Memory B cell (primary cell): ENCODE measurements around the gene SLC38A10.

ENCODE experiments used
- ATAC-seq: fragments of 150-1000 bp; cut with Tn5 transposase; 2 replicates; pipeline ENCODE4 v1.10.0; 2021; ENCODE audit warnings: low read depth, mild to moderate bottlenecking, moderate library complexity
- DNase-seq, 2 donors: peaks; one replicate each; pipeline ENCODE4 v3.0.0; 2022; ENCODE audit warnings: low spot score in 2 of 2
- H3K27ac Mint-ChIP-seq: one replicate; pipeline ENCODE4 v1.8.0; 2022; ENCODE audit warnings: mild to moderate bottlenecking, moderate library complexity, mixed read lengths
- H3K27me3 Mint-ChIP-seq: one replicate; pipeline ENCODE4 v1.8.0; 2022; ENCODE audit warnings: mixed read lengths
- H3K36me3 Mint-ChIP-seq: one replicate; pipeline ENCODE4 v1.8.0; 2022; ENCODE audit warnings: mild to moderate bottlenecking, mixed read lengths
- H3K4me1 Mint-ChIP-seq: one replicate; pipeline ENCODE4 v1.8.0; 2022; ENCODE audit warnings: mixed read lengths
- H3K4me3 Mint-ChIP-seq: one replicate; pipeline ENCODE4 v1.8.0; 2022; ENCODE audit warnings: mild to moderate bottlenecking, moderate library complexity, mixed read lengths
- H3K9me3 Mint-ChIP-seq: one replicate; pipeline ENCODE4 v1.8.0; 2022; ENCODE audit warnings: mixed read lengths

The SLC38A10 gene

GRCh38 chr17:81259058-81259605 is 36.0 kb downstream of the SLC38A10 start:
- ATAC-seq: no peak
- no peaks in the 10 kb centered on the region for H3K36me3 Mint-ChIP-seq
- no peaks in the 10 kb centered on the region for H3K27me3 Mint-ChIP-seq
- H3K4me3 Mint-ChIP-seq: no peak overlapping the region
- no peaks in the 10 kb centered on the region for H3K9me3 Mint-ChIP-seq
- DNase-seq: no peak
- H3K27ac Mint-ChIP-seq: no peak overlapping the region
- H3K4me1 Mint-ChIP-seq: no peaks in the 10 kb centered on the region

- H3K27ac Mint-ChIP-seq: no peak overlapping the region
- peaks cover 7% of the 10 kb centered on the region for H3K4me1 Mint-ChIP-seq
- no peak for ATAC-seq
- no peak overlapping the region for H3K4me3 Mint-ChIP-seq
- H3K27me3 Mint-ChIP-seq: no peaks in the 10 kb centered on the region
- peaks cover 6% of the 10 kb centered on the region for H3K36me3 Mint-ChIP-seq
- no peak for DNase-seq
- H3K9me3 Mint-ChIP-seq: no peaks in the 10 kb centered on the region
Observed at GRCh38 chr17:81258292-81258691, 36.8 kb downstream of the SLC38A10 start.

GRCh38 chr17:81257533-81257932 is 37.6 kb downstream of the SLC38A10 start:
- Mint-ChIP-seq H3K4me1 (peaks cover 10% of the 10 kb centered on the region), H3K4me3 (no peak overlapping the region), H3K36me3 (peaks cover 8% of the 10 kb centered on the region), H3K9me3 (no peaks in the 10 kb centered on the region), H3K27ac (no peak overlapping the region), H3K27me3 (no peaks in the 10 kb centered on the region)
- ATAC-seq: no peak
- no peak for DNase-seq

GRCh38 chr17:81256616-81257015 is 38.5 kb downstream of the SLC38A10 start:
- Mint-ChIP-seq H3K36me3 (peaks cover 10% of the 10 kb centered on the region), H3K4me1 (peaks cover 12% of the 10 kb centered on the region), H3K9me3 (no peaks in the 10 kb centered on the region), H3K4me3 (no peak overlapping the region), H3K27me3 (no peaks in the 10 kb centered on the region), H3K27ac (no peak overlapping the region)
- no peak for ATAC-seq
- no peak for DNase-seq

- DNase-seq: no peak
- no peaks in the 10 kb centered on the region for H3K27me3 Mint-ChIP-seq
- H3K27ac Mint-ChIP-seq: no peak overlapping the region
- H3K4me3 Mint-ChIP-seq: no peak overlapping the region
- peaks cover 12% of the 10 kb centered on the region for H3K4me1 Mint-ChIP-seq
- no peak for ATAC-seq
- peaks cover 10% of the 10 kb centered on the region for H3K36me3 Mint-ChIP-seq
- no peaks in the 10 kb centered on the region for H3K9me3 Mint-ChIP-seq
Observed at GRCh38 chr17:81254955-81255717, 40.0 kb downstream of the SLC38A10 start.

GRCh38 chr17:81253358-81254131 is 41.6 kb downstream of the SLC38A10 start:
- peaks cover 12% of the 10 kb centered on the region for H3K4me1 Mint-ChIP-seq
- H3K27ac Mint-ChIP-seq: peak overlapping the region; percentile 42
- peak; percentile 73 for ATAC-seq
- H3K27me3 Mint-ChIP-seq: no peaks in the 10 kb centered on the region
- no peak overlapping the region for H3K4me3 Mint-ChIP-seq
- DNase-seq: peak; percentile 59 to 62
- H3K9me3 Mint-ChIP-seq: no peaks in the 10 kb centered on the region
- H3K36me3 Mint-ChIP-seq: peaks cover 10% of the 10 kb centered on the region

- Mint-ChIP-seq H3K9me3 (no peaks in the 10 kb centered on the region), H3K36me3 (peaks cover 10% of the 10 kb centered on the region), H3K27me3 (no peaks in the 10 kb centered on the region), H3K27ac (peak overlapping the region; percentile 42), H3K4me1 (peaks cover 12% of the 10 kb centered on the region), H3K4me3 (no peak overlapping the region)
- DNase-seq (no peak), ATAC-seq (no peak)
Observed at GRCh38 chr17:81252987-81253329, 42.1 kb downstream of the SLC38A10 start.

GRCh38 chr17:81252326-81252986 is 42.7 kb downstream of the SLC38A10 start:
- Mint-ChIP-seq H3K9me3 (no peaks in the 10 kb centered on the region), H3K27me3 (no peaks in the 10 kb centered on the region), H3K27ac (no peak overlapping the region), H3K4me3 (peak overlapping the region; percentile 45), H3K4me1 (peaks cover 12% of the 10 kb centered on the region), H3K36me3 (peaks cover 10% of the 10 kb centered on the region)
- DNase-seq: no peak
- ATAC-seq: no peak

- no peak overlapping the region for H3K27ac Mint-ChIP-seq
- no peak overlapping the region for H3K4me3 Mint-ChIP-seq
- H3K27me3 Mint-ChIP-seq: no peaks in the 10 kb centered on the region
- DNase-seq: no peak
- peaks cover 10% of the 10 kb centered on the region for H3K36me3 Mint-ChIP-seq
- no peaks in the 10 kb centered on the region for H3K9me3 Mint-ChIP-seq
- peaks cover 12% of the 10 kb centered on the region for H3K4me1 Mint-ChIP-seq
- ATAC-seq: peak; percentile 62
Observed at GRCh38 chr17:81251709-81252301, 43.3 kb downstream of the SLC38A10 start.

GRCh38 chr17:81251094-81251708 is 43.9 kb downstream of the SLC38A10 start:
- DNase-seq (no peak), ATAC-seq (no peak)
- no peaks in the 10 kb centered on the region for H3K27me3 Mint-ChIP-seq
- H3K27ac Mint-ChIP-seq: no peak overlapping the region
- H3K4me1 Mint-ChIP-seq: peaks cover 12% of the 10 kb centered on the region
- H3K4me3 Mint-ChIP-seq: no peak overlapping the region
- H3K9me3 Mint-ChIP-seq: no peaks in the 10 kb centered on the region
- H3K36me3 Mint-ChIP-seq: peaks cover 10% of the 10 kb centered on the region

GRCh38 chr17:81250286-81251093 is 44.6 kb downstream of the SLC38A10 start:
- Mint-ChIP-seq H3K4me3 (no peak overlapping the region), H3K27me3 (no peaks in the 10 kb centered on the region), H3K4me1 (peaks cover 12% of the 10 kb centered on the region), H3K36me3 (peaks cover 10% of the 10 kb centered on the region), H3K9me3 (no peaks in the 10 kb centered on the region), H3K27ac (no peak overlapping the region)
- DNase-seq (no peak), ATAC-seq (no peak)

GRCh38 chr17:81249223-81250040 is 45.7 kb downstream of the SLC38A10 start:
- DNase-seq (no peak), ATAC-seq (no peak)
- Mint-ChIP-seq H3K27ac (no peak overlapping the region), H3K4me3 (no peak overlapping the region), H3K36me3 (peaks cover 10% of the 10 kb centered on the region), H3K27me3 (no peaks in the 10 kb centered on the region), H3K9me3 (no peaks in the 10 kb centered on the region), H3K4me1 (peaks cover 19% of the 10 kb centered on the region)
